Heart right ventricle (tissue), 16 donors: ENCODE measurements around the gene ARHGAP22. TPM values are rescaled to one million over a fixed set of nuclear protein-coding genes. Genes with fewer than 3 reads are reported as not detected.

Source experiments
- ATAC-seq, 8 donors: fragments of 200-7000 bp; cut with Tn5 transposase; one replicate each; pipeline ENCODE4 v1.9.1; 2020; ENCODE audit warnings: mild to moderate bottlenecking in 8 of 8, moderate library complexity in 8 of 8, moderate number of reproducible peaks in 1 of 8
- DNase-seq, 2 donors: peaks; one replicate each; pipeline ENCODE4 v3.0.0-alpha.2; 2020
- H3K27ac ChIP-seq, 10 donors: fragments of 200-600 bp; sonication (generic) in 2 of 10; one replicate each; pipeline versions ENCODE4 v1.5.0 to v1.8.0; 2020 to 2022; ENCODE audit warnings: mild to moderate bottlenecking in 3 of 10
- H3K27me3 ChIP-seq, 7 donors: fragments of 200-600 bp; one replicate each; pipeline ENCODE4 v1.8.0; 2021 to 2022; ENCODE audit warnings: mild to moderate bottlenecking in 2 of 7
- H3K36me3 ChIP-seq, 9 donors: fragments of 200-600 bp; sonication (generic) in 1 of 9; one replicate each; pipeline versions ENCODE4 v1.5.0 to v1.8.0; 2020 to 2022; ENCODE audit warnings: mild to moderate bottlenecking in 2 of 9
- H3K4me1 ChIP-seq, 9 donors: fragments of 200-600 bp; sonication (generic) in 1 of 9; one replicate each; pipeline versions ENCODE4 v1.5.0 to v1.8.0; 2020 to 2022; ENCODE audit warnings: mild to moderate bottlenecking in 4 of 9
- H3K4me3 ChIP-seq, 10 donors: fragments of 200-600 bp; sonication (generic) in 2 of 10; one replicate each; pipeline versions ENCODE4 v1.5.0 to v1.8.0; 2020 to 2022; ENCODE audit warnings: mild to moderate bottlenecking in 7 of 10, moderate library complexity in 2 of 10
- H3K9me3 ChIP-seq, 11 donors: fragments of 200-600 bp in 10 of 11; sonication (generic) in 2 of 11; one replicate each; pipeline versions ENCODE4 v1.5.0 to v1.8.0; 2013 to 2022; ENCODE audit warnings: mild to moderate bottlenecking in 2 of 11, control low read depth in 1 of 11, moderate library complexity in 1 of 11
- CTCF ChIP-seq, 9 donors: fragments of 200-600 bp; sonication (generic) in 2 of 9; IDR thresholded peaks; one replicate each; pipeline versions ENCODE4 v1.5.0 to v1.8.0; 2021 to 2022; ENCODE audit warnings: antibody characterized with exemption in 9 of 9, mild to moderate bottlenecking in 5 of 9, moderate library complexity in 1 of 9
- WGBS, 2 donors: extraction: QIAGEN DNeasy Blood & Tissue Kit; methylation state at CpG; one replicate each; pipeline ENCODE4 v1.1.7; 2013; ENCODE audit warnings: inconsistent platforms in 1 of 2; 5-methylcytosine and 5-hydroxymethylcytosine counted together
- intact Hi-C, 10 donors: fragments of 100-400 bp; cut with DNase I; formaldehyde crosslinking; loops; one replicate each; pipeline versions ENCODE4 v1.11.1 to v1.14.2; 2022
- polyA plus RNA-seq, 2 donors: library from polyadenylated mRNA; stranded (reverse); fragments of 200-250 nt; gene quantifications; one replicate each; pipeline ENCODE4 v1.2.3, GENCODE V29; 2013
- total RNA-seq, 10 donors: library from RNA; stranded (reverse); fragmentation: NEBNext Ultra II Directional in 3 of 10; extraction: Animal tissue kit (Norgen Biotek cat#: 25700) in 3 of 10; gene quantifications; one replicate each; pipeline versions ENCODE4 v1.2.1 to v1.2.4, GENCODE V29; 2021 to 2023
- donor health status: Arrhythmogenic right ventricular cardiomyopathy.
- donor health status: ischemic (EF 13 %, LVEDD 7.1; RV severe dilation, severe dysfunction).
- donor health status: healthy with polysubstance abuse.
- donor health status: DM: no; HTN: yes; CAD: no.
- donor health status: DM: no; HTN: no; CAD: no.
- donor health status: ischemic (EF 25% LVEDD 6.9; RV normal size, moderate dysfunction).
- donor health status: ischemic (EF 25% LVEDD 5.7; RV mildly dilated, moderate dysfunction).
- donor health status: healthy.
- donor health status: DM: yes; HTN: yes; CAD: no.
- donor health status: Ischemic cardiomyopathy.
- donor health status: ischemic (EF 35%, LVEDD 5.7; RV mildly dilated, moderate dysfunction).
- donor health status: nonischemic (EF 11% LVEDD 7.7; RV severe dilation, severe dysfunction).
- donor health status: DM: yes; HTN: yes; CAD: no.
- donor health status: PGD.
- donor health status: ischemic (EF 29% LVEDD 5.4; RV normal size, mild dysfunction).
- donor health status: nonischemic (EF 23%, LVEDD 6.1; RV moderate dilation, normal function).

The ARHGAP22 gene
- total and polyA plus RNA-seq, 12 donors = 1.5 to 9.3 (median 2.8) TPM

DNA sequence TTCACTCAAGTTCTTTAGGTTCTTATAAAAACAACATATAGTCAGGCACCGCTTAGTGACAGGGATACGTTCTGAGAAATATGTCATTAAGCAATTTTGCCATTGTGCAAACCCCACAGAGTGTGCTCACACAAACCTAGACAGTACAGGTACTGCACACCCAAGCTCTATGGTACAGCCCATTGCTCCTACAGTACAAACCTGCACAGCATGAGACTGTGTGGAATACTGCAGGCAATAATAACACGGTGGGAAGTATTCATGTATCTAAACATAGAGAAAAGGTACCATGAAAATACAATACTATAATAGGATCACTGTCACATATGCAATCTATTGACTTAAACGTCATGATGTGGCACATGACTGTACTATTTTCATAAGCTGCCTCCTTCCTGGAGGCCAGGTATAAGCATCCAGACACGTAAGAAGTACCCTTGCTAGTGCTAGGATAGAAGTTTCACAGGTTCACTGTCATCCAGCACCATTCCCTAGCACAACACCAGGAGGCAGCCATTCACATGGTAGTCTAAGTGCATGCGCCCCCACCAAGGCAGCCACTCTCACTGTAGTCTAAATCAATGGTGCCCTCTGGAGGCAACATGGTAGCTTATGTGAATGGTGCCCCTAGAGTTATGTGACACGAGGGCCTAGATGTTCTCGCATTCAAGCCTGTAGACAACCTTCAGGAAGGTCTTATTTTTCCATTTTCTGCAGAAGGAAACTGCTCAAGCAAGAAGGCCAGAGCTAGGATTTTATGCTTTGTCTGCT, 98.5 kb downstream of the ARHGAP22 start:
- intact Hi-C loops = loop anchor here in 7 of 10 donors (2.0 to 10.0 kb wide), 5 partner anchors 62 to 144 kb away; no protein-coding TSS in a partner anchor
- no peaks in the 10 kb centered on the region for H3K27me3 ChIP-seq
- peaks cover 7 to 39% (median 19%) of the 10 kb centered on the region in 9 donors for H3K4me1 ChIP-seq
- peak in 1 of 8 donors; percentile 27 for ATAC-seq
- no peaks in the 10 kb centered on the region for H3K9me3 ChIP-seq
- WGBS, 2 donors = 91 to 93% methylated on average over 8 of the region's 8 CpGs
- no peak overlapping the region for H3K4me3 ChIP-seq
- TF ChIP-seq CTCF (IDR thresholded peaks at IDR 0.05) = peak in 5 of 9 donors; percentile 20 to 37 (median 33)
- H3K27ac ChIP-seq = no peak overlapping the region
- DNase-seq = no peak
- H3K36me3 ChIP-seq = no peaks in the 10 kb centered on the region

- TF ChIP-seq CTCF (IDR thresholded peaks at IDR 0.05) = no peak
- Histone ChIP-seq H3K9me3 (no peaks in the 10 kb centered on the region), H3K36me3 (no peaks in the 10 kb centered on the region), H3K4me3 (no peak overlapping the region), H3K27me3 (no peaks in the 10 kb centered on the region), H3K4me1 (peaks cover 7 to 36% (median 19%) of the 10 kb centered on the region in 9 donors), H3K27ac (no peak overlapping the region)
- 85 to 86% methylated on average over 15 of the region's 15 CpGs for WGBS, 2 donors
- DNase-seq (no peak), ATAC-seq (no peak)
- intact Hi-C loops = loop anchor here in 7 of 10 donors (2.0 to 10.0 kb wide), 5 partner anchors 61 to 143 kb away; no protein-coding TSS in a partner anchor
Observed at GRCh38 chr10:48505394-48506112, 99.3 kb downstream of the ARHGAP22 start.

- H3K27me3 ChIP-seq = no peaks in the 10 kb centered on the region
- 52 to 71% methylated on average over 4 of the region's 4 CpGs for WGBS, 2 donors
- TF ChIP-seq CTCF (IDR thresholded peaks at IDR 0.05) = no peak
- no peak overlapping the region for H3K27ac ChIP-seq
- no peaks in the 10 kb centered on the region for H3K9me3 ChIP-seq
- no peak overlapping the region for H3K4me3 ChIP-seq
- peaks cover 6 to 26% (median 14%) of the 10 kb centered on the region in 9 donors for H3K4me1 ChIP-seq
- intact Hi-C loops = loop anchor here in 3 of 10 donors (10.0 kb wide), 2 partner anchors 60 to 130 kb away; no protein-coding TSS in a partner anchor
- ATAC-seq (no peak), DNase-seq (no peak)
- no peaks in the 10 kb centered on the region for H3K36me3 ChIP-seq
Observed at GRCh38 chr10:48504141-48504885, 100.6 kb downstream of the ARHGAP22 start.
